ENCODE measurements around the gene FALEC.
"Not testable (repeated sequence)": the region's sequence is repeated elsewhere in the genome, so short reads cannot be mapped to it uniquely, and the experiment has no call there.

The FALEC gene

GRCh38 chr1:150575072-150575489 is 59.5 kb downstream of the FALEC start:
- Histone ChIP-seq H3K27me3 (ENCODE audit: low read depth) (no peaks in the 10 kb centered on the region), H3K9me3 (no peaks in the 10 kb centered on the region), H3K4me3 (no peak overlapping the region), H3K36me3 (replicated peaks) (peaks cover 70% of the 10 kb centered on the region), H3K4me1 (peaks cover 17% of the 10 kb centered on the region)
- no peak for DNase-seq (ENCODE audit: low spot score in 2 of 2)
- in situ Hi-C loops (cut with MboI; ENCODE audit: low sequenced_read_pairs): no loop called here

GRCh38 chr1:150575518-150576366 is 60.2 kb downstream of the FALEC start:
- Histone ChIP-seq H3K9me3 (no peaks in the 10 kb centered on the region), H3K27me3 (ENCODE audit: low read depth) (no peaks in the 10 kb centered on the region), H3K4me1 (peaks cover 22% of the 10 kb centered on the region), H3K36me3 (replicated peaks) (peaks cover 70% of the 10 kb centered on the region), H3K4me3 (peak overlapping the region; percentile 90; the same call in 1 of the 2 replicates)
- DNase-seq (ENCODE audit: low spot score in 2 of 2): no peak
- in situ Hi-C loops (cut with MboI; ENCODE audit: low sequenced_read_pairs): no loop called here

DNA sequence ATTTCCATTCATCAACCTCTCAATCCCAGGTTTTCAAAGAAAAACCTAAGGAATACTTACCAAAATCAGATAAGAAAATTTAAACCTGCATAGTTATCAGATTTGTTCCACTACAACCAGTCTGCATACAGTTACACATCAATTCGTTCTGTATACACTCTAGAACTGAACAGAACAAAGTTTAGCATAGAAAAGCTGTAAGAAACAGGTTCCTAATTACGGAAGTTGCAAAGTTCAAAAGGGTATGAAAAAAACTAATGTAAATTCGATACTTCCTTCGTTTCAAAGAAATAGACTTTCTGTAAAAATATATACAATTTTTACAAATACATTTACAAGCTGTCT is 60.8 kb downstream of the FALEC start:
- in situ Hi-C loops (cut with MboI; ENCODE audit: low sequenced_read_pairs): no loop called here
- Histone ChIP-seq H3K9me3 (no peaks in the 10 kb centered on the region), H3K27me3 (ENCODE audit: low read depth) (no peaks in the 10 kb centered on the region), H3K4me1 (peaks cover 22% of the 10 kb centered on the region), H3K36me3 (replicated peaks) (peaks cover 66% of the 10 kb centered on the region), H3K4me3 (peak overlapping the region; percentile 90)
- no peak for DNase-seq (ENCODE audit: low spot score in 2 of 2)

GRCh38 chr1:150576794-150577556 is 61.4 kb downstream of the FALEC start:
- no peaks in the 10 kb centered on the region for H3K27me3 ChIP-seq (ENCODE audit: low read depth)
- H3K36me3 ChIP-seq (replicated peaks): peaks cover 65% of the 10 kb centered on the region
- peaks cover 22% of the 10 kb centered on the region for H3K4me1 ChIP-seq
- no peaks in the 10 kb centered on the region for H3K9me3 ChIP-seq
- H3K4me3 ChIP-seq: peak overlapping the region; percentile 90
- in situ Hi-C loops (cut with MboI; ENCODE audit: low sequenced_read_pairs): no loop called here
- DNase-seq (ENCODE audit: low spot score in 2 of 2): no peak

DNA sequence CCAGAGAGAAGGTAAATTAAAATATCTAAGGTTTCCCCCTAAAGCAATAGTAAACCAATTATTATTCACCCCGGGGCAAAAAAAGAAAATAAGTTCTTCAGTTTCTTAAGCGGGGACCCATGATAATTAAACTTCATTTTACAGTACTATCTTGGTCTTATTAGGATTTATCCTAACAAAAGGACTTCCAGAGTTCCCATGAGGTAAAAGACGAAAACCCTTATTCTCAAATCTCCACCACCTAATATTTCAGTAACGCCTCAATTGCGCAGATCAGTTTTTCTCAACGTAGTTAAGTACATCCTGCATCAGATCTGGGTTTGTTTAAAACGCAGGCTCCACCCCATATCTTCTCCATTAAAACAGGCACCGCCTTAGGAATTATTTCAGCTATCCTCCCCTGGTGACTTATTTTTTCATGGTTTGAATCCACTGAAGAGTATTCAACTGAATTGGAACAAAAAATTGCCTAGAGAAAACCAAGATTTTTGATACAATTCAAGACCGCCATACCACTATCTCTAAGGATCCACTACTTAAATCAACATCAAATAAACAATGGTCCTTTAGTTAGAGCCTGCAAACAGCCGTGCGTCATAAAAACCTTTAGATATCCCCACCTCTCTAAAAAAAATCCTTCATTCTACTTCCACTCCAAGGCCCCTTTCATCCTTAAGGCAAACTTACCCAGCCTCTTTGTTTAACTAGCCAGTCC is 62.2 kb downstream of the FALEC start:
- Histone ChIP-seq H3K4me1 (peaks cover 22% of the 10 kb centered on the region), H3K36me3 (replicated peaks) (peaks cover 62% of the 10 kb centered on the region), H3K9me3 (no peaks in the 10 kb centered on the region), H3K27me3 (ENCODE audit: low read depth) (no peaks in the 10 kb centered on the region), H3K4me3 (peak overlapping the region; percentile 90)
- DNase-seq (ENCODE audit: low spot score in 2 of 2): peak in 1 of 2 experiments; percentile 30
- in situ Hi-C loops (cut with MboI; ENCODE audit: low sequenced_read_pairs): no loop called here

- Histone ChIP-seq H3K4me3 (peak overlapping the region; percentile 90), H3K36me3 (replicated peaks) (peaks cover 54% of the 10 kb centered on the region), H3K9me3 (no peaks in the 10 kb centered on the region), H3K4me1 (peaks cover 22% of the 10 kb centered on the region), H3K27me3 (ENCODE audit: low read depth) (no peaks in the 10 kb centered on the region)
- in situ Hi-C loops (cut with MboI; ENCODE audit: low sequenced_read_pairs): no loop called here
- peak; percentile 60 to 62 for DNase-seq (ENCODE audit: low spot score in 2 of 2)
Measured at GRCh38 chr1:150578272-150579109, 62.9 kb downstream of the FALEC start.

DNA sequence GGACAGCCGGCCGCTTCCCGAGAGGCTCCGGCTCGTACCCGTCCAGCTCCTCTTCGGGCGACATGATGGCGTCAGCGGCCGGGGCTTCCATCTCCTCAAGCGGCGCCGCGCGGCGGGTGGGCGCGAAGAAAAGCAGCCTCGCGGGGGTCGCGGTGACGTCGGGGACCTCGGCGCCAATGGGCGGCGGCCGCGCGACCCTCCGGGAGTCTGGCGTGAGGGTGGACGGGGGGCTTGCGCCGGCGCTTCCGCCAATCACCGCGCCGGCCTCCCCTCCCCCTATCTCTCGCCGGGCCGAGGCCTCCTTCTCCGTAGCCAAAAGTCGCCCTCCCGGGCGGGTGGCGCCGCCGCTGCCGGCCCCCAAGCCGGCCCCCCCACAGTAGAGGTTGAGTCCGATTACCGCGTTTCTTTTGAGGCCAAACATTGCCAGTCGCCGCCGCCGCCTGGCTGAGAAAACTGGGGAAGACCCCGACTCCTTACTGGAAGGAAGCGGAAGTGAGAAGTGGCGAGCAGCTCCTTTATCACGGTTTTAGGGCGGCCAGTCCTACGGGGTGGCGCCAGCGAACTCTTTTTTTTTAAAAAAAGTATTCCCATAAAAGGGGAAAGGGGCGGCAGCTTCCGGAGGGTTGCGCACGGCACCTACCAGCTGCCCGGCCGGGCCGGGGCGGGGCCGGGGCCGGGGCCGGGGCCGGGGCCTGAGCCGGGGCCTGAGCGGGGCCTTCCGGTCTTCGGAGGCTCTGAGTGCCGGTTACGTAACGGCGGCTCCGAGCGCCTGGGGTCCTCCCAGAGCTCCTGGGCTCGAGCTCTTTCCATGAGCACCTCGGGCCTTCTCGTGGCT is 63.8 kb downstream of the FALEC start, which contains the start of gene MCL1:
Gene MCL1, minus strand, starts transcription at position 501 of the 835 bp plus-strand sequence. Its CDS starts 80 bp downstream, at position 421.
- peaks cover 47% of the 10 kb centered on the region for H3K36me3 ChIP-seq (replicated peaks)
- peak within 1 kb of the TSS; percentile 90 for H3K4me3 ChIP-seq
- in situ Hi-C loops (cut with MboI; ENCODE audit: low sequenced_read_pairs): no loop called here
- H3K27me3 ChIP-seq (ENCODE audit: low read depth): no peaks in the 10 kb centered on the region
- DNase-seq (ENCODE audit: low spot score in 2 of 2): peak; percentile 92 to 95
- H3K9me3 ChIP-seq: no peaks in the 10 kb centered on the region
- peaks cover 22% of the 10 kb centered on the region for H3K4me1 ChIP-seq

DNA sequence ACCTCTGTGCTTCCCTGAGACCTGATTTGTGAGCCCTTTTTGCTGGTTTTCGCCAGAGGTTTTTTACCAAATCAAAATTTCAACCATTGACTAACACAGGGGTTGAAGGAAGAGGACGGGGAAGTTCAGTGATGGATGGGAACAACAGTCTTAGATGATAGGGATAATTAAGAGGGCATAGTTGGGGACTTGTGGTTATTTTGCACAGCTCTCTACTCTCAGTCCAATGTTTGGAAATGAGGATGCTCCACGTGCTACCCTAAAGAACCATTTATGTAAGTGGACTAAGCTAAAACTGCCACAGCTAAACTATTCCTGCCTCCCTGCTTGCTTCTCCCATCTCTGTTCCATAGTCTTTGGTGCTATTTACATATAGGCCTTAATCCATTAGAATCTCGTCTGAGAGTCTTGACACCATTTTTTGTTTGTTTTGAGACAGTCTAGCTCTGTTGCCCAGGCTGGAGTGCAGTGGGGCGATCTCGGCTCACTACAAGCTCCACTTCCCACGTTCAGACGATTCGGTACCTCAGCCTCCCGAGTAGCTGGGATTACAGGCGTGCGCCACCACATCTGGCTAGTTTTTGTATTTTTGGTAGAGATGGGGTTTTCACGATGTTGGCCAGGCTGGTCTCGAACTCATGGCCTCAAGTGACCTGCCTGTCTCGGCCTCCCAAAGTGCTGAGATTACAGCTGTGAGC is 64.5 kb downstream of the FALEC start:
- H3K9me3 ChIP-seq: no peaks in the 10 kb centered on the region
- peaks cover 22% of the 10 kb centered on the region for H3K4me1 ChIP-seq
- in situ Hi-C loops (cut with MboI; ENCODE audit: low sequenced_read_pairs): no loop called here
- H3K36me3 ChIP-seq (replicated peaks): peaks cover 40% of the 10 kb centered on the region
- no peaks in the 10 kb centered on the region for H3K27me3 ChIP-seq (ENCODE audit: low read depth)
- H3K4me3 ChIP-seq: peak overlapping the region; percentile 90
- no peak for DNase-seq (ENCODE audit: low spot score in 2 of 2)

DNA sequence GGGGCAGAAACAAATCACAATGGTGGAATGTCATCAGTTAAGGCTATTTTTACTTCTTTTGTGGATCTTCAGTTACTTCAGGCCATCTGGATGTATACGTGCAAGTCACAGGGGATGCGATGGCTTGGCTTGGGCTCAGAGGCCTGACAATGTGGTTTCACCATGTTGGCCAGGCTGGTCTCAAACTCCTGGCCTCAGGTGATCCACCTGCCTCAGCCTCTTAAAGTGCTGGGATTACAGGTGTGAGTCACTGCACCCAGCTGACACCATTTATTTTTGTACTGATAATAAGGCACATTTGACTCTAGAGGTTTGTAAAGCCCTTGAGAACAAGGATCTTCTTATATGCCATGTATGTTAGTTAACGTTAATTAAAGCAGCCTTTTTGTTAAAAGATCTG is 65.4 kb downstream of the FALEC start:
- in situ Hi-C loops (cut with MboI; ENCODE audit: low sequenced_read_pairs); DNase-seq (ENCODE audit: low spot score in 2 of 2): not testable (repeated sequence)

GRCh38 chr1:150581437-150581836 is 65.9 kb downstream of the FALEC start:
- H3K9me3 ChIP-seq; H3K27me3 ChIP-seq (ENCODE audit: low read depth); H3K4me3 ChIP-seq; in situ Hi-C loops (cut with MboI; ENCODE audit: low sequenced_read_pairs); DNase-seq (ENCODE audit: low spot score in 2 of 2): not testable (repeated sequence)
- peaks cover 12% of the 10 kb centered on the region for H3K4me1 ChIP-seq
- H3K36me3 ChIP-seq (replicated peaks): peaks cover 26% of the 10 kb centered on the region

More for the DNA sequence above, 65.4 kb downstream of the FALEC start:
- H3K4me1 ChIP-seq: peaks cover 17% of the 10 kb centered on the region
- not testable (repeated sequence) for H3K9me3 ChIP-seq; H3K4me3 ChIP-seq; H3K27me3 ChIP-seq (ENCODE audit: low read depth)
- H3K36me3 ChIP-seq (replicated peaks): peaks cover 31% of the 10 kb centered on the region

- DNase-seq (ENCODE audit: low spot score in 2 of 2); H3K4me1 ChIP-seq; H3K27me3 ChIP-seq (ENCODE audit: low read depth); H3K9me3 ChIP-seq; H3K4me3 ChIP-seq; in situ Hi-C loops (cut with MboI; ENCODE audit: low sequenced_read_pairs): not testable (repeated sequence)
- H3K36me3 ChIP-seq (replicated peaks): peaks cover 21% of the 10 kb centered on the region
Measured at GRCh38 chr1:150581962-150582361, 66.4 kb downstream of the FALEC start.

- H3K9me3 ChIP-seq: no peaks in the 10 kb centered on the region
- H3K4me1 ChIP-seq: peaks cover 8% of the 10 kb centered on the region
- no peak overlapping the region for H3K4me3 ChIP-seq
- DNase-seq (ENCODE audit: low spot score in 2 of 2): no peak
- H3K27me3 ChIP-seq (ENCODE audit: low read depth): no peaks in the 10 kb centered on the region
- peaks cover 17% of the 10 kb centered on the region for H3K36me3 ChIP-seq (replicated peaks)
- in situ Hi-C loops (cut with MboI; ENCODE audit: low sequenced_read_pairs): no loop called here
Measured at GRCh38 chr1:150582371-150582770, 66.8 kb downstream of the FALEC start.
